HEK293 (cell line): Measurements from ENCODE around the gene UBR7.

Experiments used
- CTCF ChIA-PET: fragments of 350-600 bp; formaldehyde crosslinking; extraction: SDS; loops from one replicate; lab custom pipeline; 2021; ENCODE audit warnings: antibody characterized with exemption; lab: Yijun Ruan, JAX
- POLR2A ChIA-PET: fragments of 300-600 bp; formaldehyde crosslinking; extraction: SDS; loops from one replicate; lab custom pipeline; 2020; ENCODE audit warnings: antibody characterized with exemption, inconsistent platforms; lab: Yijun Ruan, JAX
- H3K27ac ChIP-seq: fragments of 200-500 bp; sonication (Bioruptor generic); 2 replicates; pipeline ENCODE4 v1.5.1; 2014; ENCODE audit warnings: low read depth, low read length, control low read depth, inconsistent platforms; ENCODE audit errors: extremely low read depth
- H3K36me3 ChIP-seq, 2 experiments: fragments of 200-500 bp in 1 of 2; sonication (Bioruptor generic) in 1 of 2; 1 replicate in 1 of 2; 2 replicates in 1 of 2; pipeline ENCODE4 v1.5.1; 2014 to 2017; ENCODE audit warnings: inconsistent platforms in 2 of 2, low read length in 2 of 2; ENCODE audit not compliant: control insufficient read depth in 2 of 2, insufficient read depth in 1 of 2
- H3K4me1 ChIP-seq: fragments of 200-500 bp; sonication (Bioruptor generic); 2 replicates; pipeline ENCODE4 v1.5.1; 2014; ENCODE audit warnings: mild to moderate bottlenecking, low read length, inconsistent platforms; ENCODE audit not compliant: control insufficient read depth, insufficient read depth
- H3K4me3 ChIP-seq: 2 replicates; pipeline ENCODE4 v1.5.1; 2011; ENCODE audit warnings: low read depth, mild to moderate bottlenecking, control low read depth, low read length, moderate library complexity
- H3K9me3 ChIP-seq: fragments of 200-500 bp; sonication (Bioruptor generic); 2 replicates; pipeline ENCODE4 v1.5.1; 2014; ENCODE audit warnings: low read depth, low read length, inconsistent platforms; ENCODE audit not compliant: control insufficient read depth, insufficient read depth
- AEBP2 ChIP-seq: fragments of 450-650 bp; formaldehyde crosslinking; IDR thresholded peaks from 2 replicates; pipeline ENCODE4 v1.5.1; 2016; ENCODE audit warnings: missing biosample characterization, missing genetic modification characterization, borderline replicate concordance
- FEZF1 ChIP-seq: fragments of 450-650 bp; formaldehyde crosslinking; IDR thresholded peaks from 2 replicates; pipeline ENCODE4 v1.5.1; 2016; ENCODE audit warnings: missing biosample characterization, missing genetic modification characterization
- KLF16 ChIP-seq: fragments of 450-650 bp; formaldehyde crosslinking; IDR thresholded peaks from 2 replicates; pipeline ENCODE4 v1.5.1; 2017; ENCODE audit warnings: missing biosample characterization, missing genetic modification characterization
- KLF9 ChIP-seq: fragments of 450-650 bp; formaldehyde crosslinking; IDR thresholded peaks from 2 replicates; pipeline ENCODE4 v1.5.1; 2016; ENCODE audit warnings: missing biosample characterization, missing genetic modification characterization, low read depth
- RBAK ChIP-seq: fragments of 450-650 bp; formaldehyde crosslinking; IDR thresholded peaks from 2 replicates; pipeline ENCODE4 v1.5.1; 2016; ENCODE audit warnings: missing biosample characterization, missing genetic modification characterization
- REPIN1 ChIP-seq: fragments of 450-650 bp; formaldehyde crosslinking; IDR thresholded peaks from 2 replicates; pipeline ENCODE4 v1.5.1; 2017; ENCODE audit warnings: missing biosample characterization, missing genetic modification characterization, low read depth
- WT1 ChIP-seq: fragments of 450-650 bp; formaldehyde crosslinking; IDR thresholded peaks from 2 replicates; pipeline ENCODE4 v1.5.1; 2016; ENCODE audit warnings: missing biosample characterization, missing genetic modification characterization
- ZBTB6 ChIP-seq: fragments of 450-650 bp; formaldehyde crosslinking; IDR thresholded peaks from 2 replicates; pipeline ENCODE4 v1.5.1; 2017; ENCODE audit warnings: missing biosample characterization, missing genetic modification characterization
- ZFP41 ChIP-seq: fragments of 450-650 bp; formaldehyde crosslinking; IDR thresholded peaks from 2 replicates; pipeline ENCODE4 v1.5.1; 2016; ENCODE audit warnings: missing biosample characterization, missing genetic modification characterization, borderline replicate concordance
- ZNF112 ChIP-seq: fragments of 450-650 bp; formaldehyde crosslinking; IDR thresholded peaks from 2 replicates; pipeline ENCODE4 v1.5.0; 2017; ENCODE audit warnings: missing biosample characterization, missing genetic modification characterization
- ZNF114 ChIP-seq: fragments of 450-650 bp; formaldehyde crosslinking; IDR thresholded peaks from 2 replicates; pipeline ENCODE4 v1.5.0; 2017; ENCODE audit warnings: missing biosample characterization, missing genetic modification characterization
- ZNF121 ChIP-seq: fragments of 450-650 bp; formaldehyde crosslinking; IDR thresholded peaks from 2 replicates; pipeline ENCODE4 v1.5.1; 2016; ENCODE audit warnings: missing biosample characterization, missing genetic modification characterization
- ZNF133 ChIP-seq: fragments of 450-650 bp; formaldehyde crosslinking; IDR thresholded peaks from 2 replicates; pipeline ENCODE4 v1.5.1; 2016; ENCODE audit warnings: missing biosample characterization, missing genetic modification characterization
- ZNF155 ChIP-seq: fragments of 450-650 bp; formaldehyde crosslinking; IDR thresholded peaks from 2 replicates; pipeline ENCODE4 v1.5.1; 2016; ENCODE audit warnings: missing biosample characterization, missing genetic modification characterization
- ZNF174 ChIP-seq: fragments of 450-650 bp; formaldehyde crosslinking; IDR thresholded peaks from 2 replicates; pipeline ENCODE4 v1.5.0; 2017; ENCODE audit warnings: missing biosample characterization, mild to moderate bottlenecking, missing genetic modification characterization
- ZNF214 ChIP-seq: fragments of 450-650 bp; formaldehyde crosslinking; IDR thresholded peaks from 2 replicates; pipeline ENCODE4 v1.5.1; 2017; ENCODE audit warnings: missing biosample characterization, mild to moderate bottlenecking, missing genetic modification characterization, borderline replicate concordance
- ZNF23 ChIP-seq: fragments of 450-650 bp; formaldehyde crosslinking; IDR thresholded peaks from 2 replicates; pipeline ENCODE4 v1.5.1; 2016; ENCODE audit warnings: missing biosample characterization, missing genetic modification characterization, borderline replicate concordance
- ZNF354C ChIP-seq: fragments of 450-650 bp; formaldehyde crosslinking; IDR thresholded peaks from 2 replicates; pipeline ENCODE4 v1.5.1; 2016; ENCODE audit warnings: missing biosample characterization, missing genetic modification characterization, low read depth, borderline replicate concordance
- ZNF423 ChIP-seq: fragments of 450-650 bp; formaldehyde crosslinking; IDR thresholded peaks from 2 replicates; pipeline ENCODE4 v1.5.1; 2016; ENCODE audit warnings: missing biosample characterization, missing genetic modification characterization
- ZNF621 ChIP-seq: fragments of 450-650 bp; formaldehyde crosslinking; IDR thresholded peaks from 2 replicates; pipeline ENCODE4 v1.5.1; 2017; ENCODE audit warnings: missing biosample characterization, missing genetic modification characterization
- ZNF629 ChIP-seq: fragments of 450-650 bp; formaldehyde crosslinking; IDR thresholded peaks from 2 replicates; pipeline ENCODE4 v1.5.1; 2017; ENCODE audit warnings: missing biosample characterization, missing genetic modification characterization
- ZNF660 ChIP-seq: fragments of 450-650 bp; IDR thresholded peaks from 2 replicates; pipeline ENCODE4 v1.5.1; 2018; ENCODE audit warnings: missing biosample characterization, mild to moderate bottlenecking, missing genetic modification characterization
- ZNF677 ChIP-seq: fragments of 450-650 bp; IDR thresholded peaks from 2 replicates; pipeline ENCODE4 v1.5.0; 2018; ENCODE audit warnings: missing biosample characterization, mild to moderate bottlenecking, missing genetic modification characterization, moderate library complexity
- ZSCAN30 ChIP-seq: fragments of 450-650 bp; IDR thresholded peaks from 2 replicates; pipeline ENCODE4 v1.5.1; 2018; ENCODE audit warnings: missing biosample characterization, mild to moderate bottlenecking, missing genetic modification characterization, moderate library complexity
- ZSCAN5A ChIP-seq: fragments of 450-650 bp; formaldehyde crosslinking; IDR thresholded peaks from 2 replicates; pipeline ENCODE4 v1.5.1; 2016; ENCODE audit warnings: missing biosample characterization, missing genetic modification characterization
- TF ChIP-seq, protein P1 (sequence below): fragments of 450-650 bp; formaldehyde crosslinking; IDR thresholded peaks from 2 replicates; pipeline ENCODE4 v1.5.1; 2017; ENCODE audit warnings: missing biosample characterization, missing genetic modification characterization

Gene UBR7

DNA sequence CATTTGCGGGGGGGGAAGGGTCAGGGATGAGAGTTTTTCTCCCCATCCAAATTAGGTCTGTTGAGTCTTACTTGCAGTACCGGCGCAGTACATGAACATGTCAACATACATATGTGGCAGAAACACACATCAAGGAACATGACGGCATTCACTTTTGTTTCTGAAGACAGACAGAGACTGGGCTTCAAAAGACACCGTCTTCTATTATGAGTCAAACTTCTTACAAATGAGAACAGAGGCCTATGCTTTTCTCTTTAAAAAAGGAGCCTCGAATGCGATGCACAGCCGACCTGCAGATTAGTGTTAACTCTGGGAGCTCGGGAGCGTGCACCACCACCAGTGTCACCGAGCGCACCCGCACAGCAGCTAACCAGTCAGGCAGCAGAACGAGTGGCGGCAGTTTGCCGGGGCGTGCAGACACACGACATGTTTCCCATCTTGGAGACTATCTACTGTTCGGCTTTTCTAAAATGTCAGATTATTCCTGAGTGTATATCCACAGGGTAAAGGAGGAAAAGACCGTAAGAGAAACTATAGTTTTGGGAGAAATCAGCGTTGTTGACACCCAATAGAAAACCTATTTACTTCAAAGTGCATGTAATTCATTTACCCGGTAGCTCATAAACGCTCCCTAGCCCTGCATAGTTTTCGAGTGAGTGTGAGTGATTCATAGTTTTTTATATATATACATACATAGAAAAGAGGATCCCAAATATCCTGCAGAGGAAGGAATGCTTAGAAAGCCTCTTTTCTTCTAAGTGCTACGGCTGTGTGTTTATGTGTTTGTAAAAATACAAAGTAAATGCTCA is 33.0 kb downstream of the UBR7 start:
- Histone ChIP-seq H3K27ac (no peak overlapping the region), H3K36me3 (peaks cover 10 to 27% of the 10 kb centered on the region in 2 experiments), H3K4me1 (no peaks in the 10 kb centered on the region), H3K4me3 (no peak overlapping the region), H3K9me3 (no peaks in the 10 kb centered on the region)
- POLR2A ChIA-PET: interaction anchor here (0.7 kb wide), 1 partner anchor 78 kb away, joined by 3 read pairs; no protein-coding TSS in a partner anchor
- CTCF ChIA-PET: interaction anchor here (0.6 to 0.7 kb wide), 2 partner anchors 24 to 288 kb away, joined by 3 to 4 read pairs; no protein-coding TSS in a partner anchor
- TF ChIP-seq ZNF133 (no peak), ZNF660 (no peak), ZNF121 (tag by site-specific recombination) (no peak), ZFP41 (tag by site-specific recombination) (no peak), FEZF1 (tag by site-specific recombination) (no peak), KLF16 (tag by site-specific recombination) (no peak), ZNF621 (no peak), ZNF114 (tag by site-specific recombination) (no peak), ZNF423 (tag by site-specific recombination) (no peak), KLF9 (no peak), ZSCAN5A (tag by site-specific recombination) (no peak), WT1 (tag by site-specific recombination) (no peak), ZNF23 (tag by site-specific recombination) (no peak), REPIN1 (tag by site-specific recombination) (no peak)

GRCh38 chr14:93240678-93241000 is 33.6 kb downstream of the UBR7 start:
- peaks cover 10 to 33% of the 10 kb centered on the region in 2 experiments for H3K36me3 ChIP-seq
- no peaks in the 10 kb centered on the region for H3K9me3 ChIP-seq
- ChIA-PET CTCF (interaction anchor here (0.6 to 0.7 kb wide), 2 partner anchors 24 to 289 kb away, joined by 3 to 4 read pairs; no protein-coding TSS in a partner anchor), POLR2A (no interaction called here)
- no peak for TF ChIP-seq ZNF174 (tag by site-specific recombination)
- TF ChIP-seq, protein P1, sequence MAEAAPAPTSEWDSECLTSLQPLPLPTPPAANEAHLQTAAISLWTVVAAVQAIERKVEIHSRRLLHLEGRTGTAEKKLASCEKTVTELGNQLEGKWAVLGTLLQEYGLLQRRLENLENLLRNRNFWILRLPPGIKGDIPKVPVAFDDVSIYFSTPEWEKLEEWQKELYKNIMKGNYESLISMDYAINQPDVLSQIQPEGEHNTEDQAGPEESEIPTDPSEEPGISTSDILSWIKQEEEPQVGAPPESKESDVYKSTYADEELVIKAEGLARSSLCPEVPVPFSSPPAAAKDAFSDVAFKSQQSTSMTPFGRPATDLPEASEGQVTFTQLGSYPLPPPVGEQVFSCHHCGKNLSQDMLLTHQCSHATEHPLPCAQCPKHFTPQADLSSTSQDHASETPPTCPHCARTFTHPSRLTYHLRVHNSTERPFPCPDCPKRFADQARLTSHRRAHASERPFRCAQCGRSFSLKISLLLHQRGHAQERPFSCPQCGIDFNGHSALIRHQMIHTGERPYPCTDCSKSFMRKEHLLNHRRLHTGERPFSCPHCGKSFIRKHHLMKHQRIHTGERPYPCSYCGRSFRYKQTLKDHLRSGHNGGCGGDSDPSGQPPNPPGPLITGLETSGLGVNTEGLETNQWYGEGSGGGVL (tag by site-specific recombination): no peak
- TF ChIP-seq ZNF629 (tag by site-specific recombination): no peak
- TF ChIP-seq ZNF155 (tag by site-specific recombination): no peak
- no peak for TF ChIP-seq ZNF354C (tag by site-specific recombination)
- no peak for TF ChIP-seq ZBTB6 (tag by site-specific recombination)
- TF ChIP-seq ZNF112: no peak
- no peak for TF ChIP-seq ZSCAN30
- no peak for TF ChIP-seq RBAK
- TF ChIP-seq ZNF677 (tag by site-specific recombination): no peak
- no peak for TF ChIP-seq ZNF214 (tag by site-specific recombination)
- no peak for TF ChIP-seq ZSCAN5A (tag by site-specific recombination)
- TF ChIP-seq AEBP2 (tag by site-specific recombination): no peak
- no peak overlapping the region for H3K27ac ChIP-seq
- no peaks in the 10 kb centered on the region; the same call in 1 of the 2 replicates for H3K4me1 ChIP-seq
- H3K4me3 ChIP-seq: no peak overlapping the region
